ENCODE measurements around the gene HSPB1.
A peak's percentile ranks its signal among the peaks of the same experiment; 100 is the strongest.
"Not testable (repeated sequence)": the region's sequence is repeated elsewhere in the genome, so short reads cannot be mapped to it uniquely, and the experiment has no call there.

The HSPB1 gene

GRCh38 chr7:76281706-76282343 is 20.6 kb upstream of the HSPB1 start:
- no peak for DNase-seq

GRCh38 chr7:76282344-76283253 is 19.9 kb upstream of the HSPB1 start:
- DNase-seq: no peak

- DNase-seq: no peak
Observed at GRCh38 chr7:76283254-76284159, 19.0 kb upstream of the HSPB1 start.

GRCh38 chr7:76285604-76286374 is 16.7 kb upstream of the HSPB1 start:
- DNase-seq: no peak

GRCh38 chr7:76286842-76287403 is 15.6 kb upstream of the HSPB1 start:
- DNase-seq: no peak

- not testable (repeated sequence) for DNase-seq
Observed at GRCh38 chr7:76290847-76291350, 11.6 kb upstream of the HSPB1 start.

- peak; percentile 13 for DNase-seq
Observed at GRCh38 chr7:76291351-76292212, 10.9 kb upstream of the HSPB1 start.

- DNase-seq: no peak
Observed at GRCh38 chr7:76292213-76292573, 10.3 kb upstream of the HSPB1 start.

GRCh38 chr7:76292911-76293310 is 9.6 kb upstream of the HSPB1 start:
- not testable (repeated sequence) for DNase-seq

- DNase-seq: no peak
Observed at GRCh38 chr7:76293407-76293901, 9.0 kb upstream of the HSPB1 start.

- peak; percentile 72 for DNase-seq
Observed at GRCh38 chr7:76294344-76295024, 8.0 kb upstream of the HSPB1 start.

GRCh38 chr7:76296743-76297740 is 5.4 kb upstream of the HSPB1 start:
- peak; percentile 25 for DNase-seq

- peak; percentile 76 for DNase-seq
Observed at GRCh38 chr7:76300166-76300731, 2.2 kb upstream of the HSPB1 start.

GRCh38 chr7:76301000-76301399 is 1.5 kb upstream of the HSPB1 start:
- no peak for DNase-seq

- DNase-seq: peak; percentile 19
Observed at GRCh38 chr7:76303202-76304147, 1.0 kb downstream of the HSPB1 start.

GRCh38 chr7:76304888-76305375 is 2.5 kb downstream of the HSPB1 start:
- no peak for DNase-seq

- not testable (repeated sequence) for DNase-seq
Observed at GRCh38 chr7:76308874-76309273, 6.4 kb downstream of the HSPB1 start.
